ACC112 (cell line): ENCODE results near the gene WWOX.

ENCODE experiments used
- H2AFZ ChIP-seq: fragments of 200-600 bp; sonication (generic); one replicate; pipeline ENCODE4 v1.6.0; 2017; ENCODE audit warnings: antibody characterized with exemption, low read length; ENCODE audit not compliant: unreplicated experiment
- H3K27ac ChIP-seq: fragments of 200-600 bp; sonication (generic); 2 replicates; pipeline ENCODE4 v1.5.1; 2014; ENCODE audit warnings: low read depth, mild to moderate bottlenecking, antibody characterized with exemption, low read length, moderate library complexity
- H3K27me3 ChIP-seq: fragments of 200-600 bp; sonication (generic); 2 replicates; pipeline ENCODE4 v1.6.1; 2014; ENCODE audit warnings: mild to moderate bottlenecking, antibody characterized with exemption, low read length, moderate library complexity, mixed read lengths; ENCODE audit not compliant: insufficient read depth
- H3K36me3 ChIP-seq: fragments of 200-600 bp; sonication (generic); 2 replicates; pipeline ENCODE4 v1.6.1; 2016; ENCODE audit warnings: mild to moderate bottlenecking, antibody characterized with exemption, low read length, moderate library complexity, mixed read lengths; ENCODE audit not compliant: insufficient read depth
- H3K4me1 ChIP-seq: fragments of 200-600 bp; sonication (generic); one replicate; pipeline ENCODE4 v1.6.1; 2016; ENCODE audit warnings: low read length, mixed read lengths; ENCODE audit not compliant: insufficient read depth, unreplicated experiment, control insufficient read depth
- H3K4me3 ChIP-seq: fragments of 200-600 bp; sonication (generic); 2 replicates; pipeline ENCODE4 v1.5.1; 2014; ENCODE audit warnings: mild to moderate bottlenecking, low read depth, low read length
- H3K79me2 ChIP-seq: fragments of 200-600 bp; sonication (generic); one replicate; pipeline ENCODE4 v1.6.0; 2016; ENCODE audit warnings: low read length; ENCODE audit not compliant: control insufficient read depth, unreplicated experiment, insufficient read depth

WWOX gene

GRCh38 chr16:78221892-78222291, 122.4 kb downstream of the WWOX start:
- Histone ChIP-seq H3K79me2 (no peaks in the 10 kb centered on the region), H3K27ac (no peak overlapping the region), H3K36me3 (no peaks in the 10 kb centered on the region), H3K27me3 (0 out of 2 replicates have a peak, but pooled peaks cover 3% of the 10 kb centered on the region), H3K4me1 (no peaks in the 10 kb centered on the region), H3K4me3 (no peak overlapping the region), H2AFZ (no peak overlapping the region)

DNA sequence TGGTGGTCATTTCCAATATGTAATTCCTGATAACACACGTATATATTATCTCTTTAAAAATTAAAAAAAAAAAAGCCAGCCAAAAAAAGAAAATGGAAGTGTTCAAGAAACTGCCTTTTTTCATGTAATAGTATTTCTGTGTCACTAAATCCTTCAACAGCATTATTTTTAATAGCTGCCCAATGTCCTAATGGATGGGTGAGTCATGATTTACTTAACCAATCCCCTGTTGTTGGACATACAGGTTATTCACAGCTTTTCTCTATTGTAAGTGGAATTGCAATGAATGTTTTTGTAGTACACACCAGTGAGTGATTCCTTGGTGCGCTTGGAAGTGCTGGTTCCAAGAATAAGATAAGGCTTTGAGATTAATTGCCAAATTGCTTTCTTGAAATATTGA, 124.9 kb downstream of the WWOX start:
- H3K27ac ChIP-seq = no peak overlapping the region
- 0 out of 2 replicates have a peak, but pooled peaks cover 3% of the 10 kb centered on the region for H3K27me3 ChIP-seq
- no peaks in the 10 kb centered on the region for H3K36me3 ChIP-seq
- H3K79me2 ChIP-seq = no peaks in the 10 kb centered on the region
- no peak overlapping the region for H3K4me3 ChIP-seq
- no peaks in the 10 kb centered on the region for H3K4me1 ChIP-seq
- no peak overlapping the region for H2AFZ ChIP-seq

- H2AFZ ChIP-seq = no peak overlapping the region
- no peaks in the 10 kb centered on the region for H3K27me3 ChIP-seq
- H3K79me2 ChIP-seq = no peaks in the 10 kb centered on the region
- no peak overlapping the region for H3K27ac ChIP-seq
- no peaks in the 10 kb centered on the region for H3K4me1 ChIP-seq
- no peak overlapping the region for H3K4me3 ChIP-seq
- H3K36me3 ChIP-seq = no peaks in the 10 kb centered on the region
Measured at GRCh38 chr16:78225919-78226318, 126.5 kb downstream of the WWOX start.

DNA sequence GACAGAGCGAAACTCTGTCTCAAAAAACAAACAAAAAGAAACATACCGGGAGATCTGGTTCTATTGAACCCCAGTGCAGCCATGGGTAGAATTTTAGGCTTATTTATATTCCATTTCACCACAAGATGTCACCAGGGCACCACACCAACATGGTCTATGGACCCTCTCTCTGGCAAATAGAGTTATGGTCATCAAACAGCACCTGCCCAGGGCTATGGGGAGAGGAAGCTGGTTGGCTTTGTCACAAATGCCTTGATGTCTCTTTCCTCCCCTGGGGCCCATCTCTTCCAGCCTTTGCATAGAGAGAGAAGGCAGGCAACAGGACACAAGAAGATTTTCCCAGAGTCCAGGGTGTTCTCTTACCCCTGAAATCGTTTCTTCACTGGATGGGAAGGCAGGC, 128.4 kb downstream of the WWOX start:
- no peaks in the 10 kb centered on the region for H3K4me1 ChIP-seq
- no peak overlapping the region for H3K4me3 ChIP-seq
- no peaks in the 10 kb centered on the region for H3K36me3 ChIP-seq
- H2AFZ ChIP-seq = no peak overlapping the region
- no peaks in the 10 kb centered on the region for H3K79me2 ChIP-seq
- no peaks in the 10 kb centered on the region for H3K27me3 ChIP-seq
- H3K27ac ChIP-seq = no peak overlapping the region

GRCh38 chr16:78228704-78229103, 129.2 kb downstream of the WWOX start:
- Histone ChIP-seq H3K36me3 (no peaks in the 10 kb centered on the region), H3K27me3 (no peaks in the 10 kb centered on the region)

GRCh38 chr16:78230832-78231231, 131.4 kb downstream of the WWOX start:
- H3K36me3 ChIP-seq = no peaks in the 10 kb centered on the region
- no peaks in the 10 kb centered on the region for H3K79me2 ChIP-seq
- no peaks in the 10 kb centered on the region for H3K27me3 ChIP-seq
- H3K27ac ChIP-seq = no peak overlapping the region
- H3K4me3 ChIP-seq = no peak overlapping the region
- H2AFZ ChIP-seq = no peak overlapping the region
- no peaks in the 10 kb centered on the region for H3K4me1 ChIP-seq

More at GRCh38 chr16:78228704-78229103, 129.2 kb downstream of the WWOX start:
- Histone ChIP-seq H3K4me1 (no peaks in the 10 kb centered on the region), H2AFZ (no peak overlapping the region), H3K4me3 (no peak overlapping the region), H3K27ac (no peak overlapping the region), H3K79me2 (no peaks in the 10 kb centered on the region)

GRCh38 chr16:78235168-78235800, 135.8 kb downstream of the WWOX start:
- H3K36me3 ChIP-seq = no peaks in the 10 kb centered on the region
- H3K4me3 ChIP-seq = no peak overlapping the region
- H3K27ac ChIP-seq = no peak overlapping the region
- H3K4me1 ChIP-seq = no peaks in the 10 kb centered on the region
- H2AFZ ChIP-seq = no peak overlapping the region
- H3K27me3 ChIP-seq = no peaks in the 10 kb centered on the region
- H3K79me2 ChIP-seq = no peaks in the 10 kb centered on the region

DNA sequence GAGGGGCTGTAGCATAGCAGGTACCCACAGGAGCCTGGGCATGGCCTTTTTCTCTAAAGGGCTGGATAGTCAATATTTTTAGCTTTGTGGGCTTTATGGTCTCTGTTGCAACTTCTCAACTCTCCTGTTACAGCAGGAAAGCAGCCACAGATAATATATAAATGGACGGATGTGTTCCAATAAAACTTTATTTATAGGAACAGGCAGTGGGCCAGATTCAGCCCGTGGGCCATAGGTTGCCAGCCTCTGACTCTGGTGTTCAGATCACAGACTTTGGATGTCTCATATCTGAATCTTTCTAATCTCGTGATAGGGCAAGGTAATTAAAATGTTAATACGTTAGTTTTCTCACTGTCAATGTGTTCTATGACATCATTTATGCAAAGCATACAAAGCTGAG, 136.4 kb downstream of the WWOX start:
- H2AFZ ChIP-seq = no peak overlapping the region
- H3K27ac ChIP-seq = no peak overlapping the region
- H3K36me3 ChIP-seq = no peaks in the 10 kb centered on the region
- no peaks in the 10 kb centered on the region for H3K79me2 ChIP-seq
- H3K4me3 ChIP-seq = no peak overlapping the region
- H3K4me1 ChIP-seq = no peaks in the 10 kb centered on the region
- no peaks in the 10 kb centered on the region for H3K27me3 ChIP-seq

DNA sequence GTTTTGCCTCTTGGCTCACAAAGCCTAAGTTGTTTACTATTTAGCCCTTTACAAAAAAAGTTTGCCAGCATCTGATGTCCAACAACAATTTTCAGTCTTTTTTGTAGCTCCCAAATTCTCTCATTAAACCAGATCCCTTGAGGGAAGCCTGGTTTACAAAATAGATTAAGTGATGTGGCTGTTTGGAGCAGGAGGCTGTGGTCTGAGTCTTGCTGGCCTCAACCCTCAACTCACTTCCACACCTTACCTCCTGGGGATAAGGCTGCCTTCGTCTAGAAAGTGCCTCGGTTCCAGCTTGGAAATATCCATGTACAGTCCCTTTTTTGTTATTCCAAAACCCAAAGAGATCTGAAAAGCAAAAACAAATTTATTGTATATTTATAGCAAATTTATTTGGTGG, 138.4 kb downstream of the WWOX start:
- Histone ChIP-seq H3K4me3 (no peak overlapping the region), H3K27ac (no peak overlapping the region), H3K27me3 (no peaks in the 10 kb centered on the region), H3K36me3 (no peaks in the 10 kb centered on the region), H2AFZ (no peak overlapping the region), H3K79me2 (no peaks in the 10 kb centered on the region), H3K4me1 (no peaks in the 10 kb centered on the region)

DNA sequence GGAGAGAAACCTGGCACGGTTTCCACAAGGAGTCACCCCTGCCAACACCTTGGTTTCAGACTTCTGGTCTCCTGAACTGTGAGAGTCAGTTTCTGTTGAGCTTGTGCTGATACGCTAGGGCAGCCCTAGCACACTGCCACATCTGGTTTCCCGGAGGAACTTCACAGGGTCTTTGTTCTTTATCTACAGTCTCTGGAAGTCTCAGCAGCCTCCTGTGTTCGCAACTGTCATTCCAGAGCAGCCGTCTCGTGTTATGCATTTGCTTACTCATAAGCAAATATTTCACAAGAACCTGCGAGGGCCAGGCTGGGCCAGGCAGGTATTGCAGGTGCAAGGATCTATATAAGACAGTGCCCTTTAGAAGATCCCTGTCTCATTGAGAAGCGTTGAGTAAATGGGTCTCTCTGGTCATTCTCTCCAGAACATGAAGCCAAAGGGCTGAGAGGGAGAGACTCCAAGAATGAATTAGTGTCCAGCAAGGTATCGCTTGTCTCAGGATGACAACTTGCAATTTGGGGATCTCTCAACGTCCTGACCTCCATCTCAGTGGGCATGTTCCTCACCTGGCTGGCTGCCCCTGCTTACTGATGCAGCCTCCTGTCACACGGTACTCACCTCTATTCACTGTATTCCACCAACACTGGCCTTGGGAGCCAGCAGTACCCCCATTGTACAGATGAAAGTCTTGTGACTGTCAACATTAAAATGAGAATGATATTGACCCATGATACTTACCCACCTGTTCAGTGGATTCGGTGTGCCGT, 141.2 kb downstream of the WWOX start:
- H3K36me3 ChIP-seq = no peaks in the 10 kb centered on the region
- no peaks in the 10 kb centered on the region for H3K79me2 ChIP-seq
- H3K4me1 ChIP-seq = no peaks in the 10 kb centered on the region
- H3K27ac ChIP-seq = no peak overlapping the region
- H2AFZ ChIP-seq = no peak overlapping the region
- H3K27me3 ChIP-seq = no peaks in the 10 kb centered on the region
- no peak overlapping the region for H3K4me3 ChIP-seq

DNA sequence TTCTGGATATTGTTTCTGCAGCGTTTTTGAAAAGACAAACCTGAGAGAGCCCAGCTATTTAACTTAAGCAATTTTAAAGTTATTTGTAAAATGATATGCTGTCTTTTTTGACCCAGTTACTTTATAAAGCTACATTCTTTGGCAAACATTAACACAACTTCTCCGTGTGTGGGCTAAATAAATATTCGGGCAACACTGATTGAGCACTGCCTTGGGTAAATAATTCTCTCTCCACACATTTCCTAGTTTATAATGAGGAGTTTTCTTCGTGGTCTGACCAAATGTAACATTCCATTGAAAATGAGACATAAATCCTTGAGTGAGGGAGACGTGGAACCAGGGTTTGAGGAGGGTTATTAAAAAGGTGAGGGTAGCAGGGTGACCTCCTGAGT, 142.8 kb downstream of the WWOX start:
- Histone ChIP-seq H3K36me3 (no peaks in the 10 kb centered on the region), H3K79me2 (no peaks in the 10 kb centered on the region), H3K4me3 (no peak overlapping the region), H2AFZ (no peak overlapping the region), H3K27ac (no peak overlapping the region), H3K27me3 (no peaks in the 10 kb centered on the region), H3K4me1 (no peaks in the 10 kb centered on the region)
